HepG2 (cell line): Measurements from ENCODE around the gene SERPINF2. TPM values are rescaled to one million over a fixed set of nuclear protein-coding genes. Genes with fewer than 3 reads are reported as not detected.

ENCODE experiments used
- CEBPG ChIP-seq: IDR thresholded peaks from 2 replicates; pipeline ENCODE4 v1.6.1; 2016
- DNMT3B ChIP-seq: conservative IDR thresholded peaks from 2 replicates; pipeline ENCODE4 v1.6.1; 2016; ENCODE audit warnings: missing biosample characterization, control low read depth
- KAT2B ChIP-seq: fragments of 150-350 bp; IDR thresholded peaks from 2 replicates; pipeline ENCODE4 v1.6.1; 2014; ENCODE audit warnings: low read depth, low read length, borderline replicate concordance
- NAIF1 ChIP-seq: sonication (generic); formaldehyde crosslinking; IDR thresholded peaks from 2 replicates; pipeline ENCODE4 v1.5.0; 2020; ENCODE audit warnings: mild to moderate bottlenecking, missing genetic modification reagents, borderline replicate concordance
- NBN ChIP-seq: fragments of 450-650 bp; conservative IDR thresholded peaks from 2 replicates; pipeline ENCODE4 v1.6.1; 2017
- NFATC3 ChIP-seq: sonication (generic); formaldehyde crosslinking; IDR thresholded peaks from 2 replicates; pipeline ENCODE4 v1.5.1; 2020; ENCODE audit warnings: mild to moderate bottlenecking, missing genetic modification reagents
- PITX1 ChIP-seq: sonication (generic); formaldehyde crosslinking; IDR thresholded peaks from 2 replicates; pipeline ENCODE4 v1.5.1; 2020; ENCODE audit warnings: mild to moderate bottlenecking, missing genetic modification reagents
- PPARG ChIP-seq: conservative IDR thresholded peaks from 2 replicates; pipeline ENCODE4 v1.6.1; 2016; ENCODE audit warnings: missing biosample characterization, missing genetic modification reagents
- PRMT3 ChIP-seq: sonication (generic); formaldehyde crosslinking; IDR thresholded peaks from 2 replicates; pipeline ENCODE4 v1.8.1; 2022; ENCODE audit warnings: low read depth, mild to moderate bottlenecking, moderate library complexity, missing genetic modification reagents, borderline replicate concordance
- ZBTB37 ChIP-seq: sonication (generic); formaldehyde crosslinking; IDR thresholded peaks from 2 replicates; pipeline ENCODE4 v1.4.0; 2020; ENCODE audit warnings: mild to moderate bottlenecking, missing genetic modification reagents
- ZFP36 ChIP-seq: fragments of 150-350 bp; IDR thresholded peaks from 2 replicates; pipeline ENCODE4 v1.6.1; 2018; ENCODE audit warnings: borderline replicate concordance, low read length, low read depth; ENCODE audit not compliant: partially characterized antibody
- ZNF207 ChIP-seq: fragments of 450-650 bp; IDR thresholded peaks from 2 replicates; pipeline ENCODE4 v1.6.1; 2016; ENCODE audit warnings: antibody characterized with exemption, borderline replicate concordance
- ZNF317 ChIP-seq: sonication (generic); formaldehyde crosslinking; IDR thresholded peaks from 2 replicates; pipeline ENCODE4 v1.5.0; 2020; ENCODE audit warnings: mild to moderate bottlenecking, missing genetic modification reagents
- ZNF773 ChIP-seq: sonication (generic); formaldehyde crosslinking; IDR thresholded peaks from 2 replicates; pipeline ENCODE4 v1.4.0; 2020; ENCODE audit warnings: missing genetic modification reagents, borderline replicate concordance
- ZNF781 ChIP-seq: sonication (generic); formaldehyde crosslinking; IDR thresholded peaks from 2 replicates; pipeline ENCODE4 v1.5.1; 2020; ENCODE audit warnings: borderline replicate concordance, mild to moderate bottlenecking, missing genetic modification reagents; ENCODE audit errors: not compliant biosample characterization
- polyA plus RNA-seq, 8 experiments: library from polyadenylated mRNA; depleted of rRNA in 3 of 8; stranded (reverse) in 7 of 8; unstranded in 1 of 8; fragments of >200 nt; fragmentation: Illumina TruSeq in 4 of 8; extraction: Trizol in 4 of 8; gene quantifications; 2 replicates each; pipeline versions ENCODE4 v1.2.1 to v1.2.3, GENCODE V29; 2011 to 2016; ENCODE audit warnings: low read depth in 4 of 8, missing spikeins in 1 of 8, mixed read lengths in 1 of 8; ENCODE audit not compliant: insufficient read depth in 1 of 8
- total RNA-seq, 5 experiments: library from RNA; depleted of rRNA; stranded (reverse); fragments of >200 nt; fragmentation: Illumina TruSeq; extraction: Trizol; gene quantifications; 2 replicates each; pipeline ENCODE4 v1.2.3, GENCODE V29; 2016; ENCODE audit warnings: low read depth in 1 of 5
- TF ChIP-seq, protein P1 (sequence below): sonication (generic); formaldehyde crosslinking; IDR thresholded peaks from 2 replicates; pipeline ENCODE4 v1.5.1; 2020; ENCODE audit warnings: mild to moderate bottlenecking, missing genetic modification reagents, borderline replicate concordance
- TF ChIP-seq, protein P2 (sequence below): IDR thresholded peaks from 2 replicates; pipeline ENCODE4 v1.6.1; 2016; ENCODE audit warnings: low read depth, missing genetic modification reagents, missing compliant biosample characterization
- TF ChIP-seq, protein P3 (sequence below): sonication (generic); formaldehyde crosslinking; IDR thresholded peaks from 2 replicates; pipeline ENCODE4 v1.4.0; 2020; ENCODE audit warnings: missing genetic modification reagents

Gene SERPINF2
- total and polyA plus RNA-seq, 2 of the 13 experiments (the other 11 are each of a cell fraction or from before 2014, with no cell fraction given): 309 to 548 TPM

GRCh38 chr17:1762233-1762900 is 19.7 kb downstream of the SERPINF2 start (continued):
- TF ChIP-seq ZNF781 (CRISPR knock-in tag) (no peak), PRMT3 (CRISPR knock-in tag) (no peak), CEBPG (CRISPR knock-in tag) (peak; percentile 2; the same call in 1 of the 2 replicates), NBN (no peak), ZNF207 (no peak), PITX1 (CRISPR knock-in tag) (no peak), ZBTB37 (CRISPR knock-in tag) (no peak), ZNF773 (CRISPR knock-in tag) (no peak), ZFP36 (no peak), ZNF317 (no peak), KAT2B (no peak), PPARG (CRISPR knock-in tag) (no peak), NAIF1 (CRISPR knock-in tag) (no peak), NFATC3 (CRISPR knock-in tag) (no peak), DNMT3B (CRISPR knock-in tag) (no peak)
- TF ChIP-seq, protein P1, sequence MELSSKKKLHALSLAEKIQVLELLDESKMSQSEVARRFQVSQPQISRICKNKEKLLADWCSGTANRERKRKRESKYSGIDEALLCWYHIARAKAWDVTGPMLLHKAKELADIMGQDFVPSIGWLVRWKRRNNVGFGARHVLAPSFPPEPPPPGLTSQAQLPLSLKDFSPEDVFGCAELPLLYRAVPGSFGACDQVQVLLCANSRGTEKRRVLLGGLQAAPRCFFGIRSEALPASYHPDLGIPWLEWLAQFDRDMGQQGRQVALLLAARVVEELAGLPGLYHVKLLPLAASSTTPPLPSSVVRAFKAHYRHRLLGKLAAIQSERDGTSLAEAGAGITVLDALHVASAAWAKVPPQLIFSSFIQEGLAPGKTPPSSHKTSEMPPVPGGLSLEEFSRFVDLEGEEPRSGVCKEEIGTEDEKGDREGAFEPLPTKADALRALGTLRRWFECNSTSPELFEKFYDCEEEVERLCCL (CRISPR knock-in tag): no peak
- TF ChIP-seq, protein P2, sequence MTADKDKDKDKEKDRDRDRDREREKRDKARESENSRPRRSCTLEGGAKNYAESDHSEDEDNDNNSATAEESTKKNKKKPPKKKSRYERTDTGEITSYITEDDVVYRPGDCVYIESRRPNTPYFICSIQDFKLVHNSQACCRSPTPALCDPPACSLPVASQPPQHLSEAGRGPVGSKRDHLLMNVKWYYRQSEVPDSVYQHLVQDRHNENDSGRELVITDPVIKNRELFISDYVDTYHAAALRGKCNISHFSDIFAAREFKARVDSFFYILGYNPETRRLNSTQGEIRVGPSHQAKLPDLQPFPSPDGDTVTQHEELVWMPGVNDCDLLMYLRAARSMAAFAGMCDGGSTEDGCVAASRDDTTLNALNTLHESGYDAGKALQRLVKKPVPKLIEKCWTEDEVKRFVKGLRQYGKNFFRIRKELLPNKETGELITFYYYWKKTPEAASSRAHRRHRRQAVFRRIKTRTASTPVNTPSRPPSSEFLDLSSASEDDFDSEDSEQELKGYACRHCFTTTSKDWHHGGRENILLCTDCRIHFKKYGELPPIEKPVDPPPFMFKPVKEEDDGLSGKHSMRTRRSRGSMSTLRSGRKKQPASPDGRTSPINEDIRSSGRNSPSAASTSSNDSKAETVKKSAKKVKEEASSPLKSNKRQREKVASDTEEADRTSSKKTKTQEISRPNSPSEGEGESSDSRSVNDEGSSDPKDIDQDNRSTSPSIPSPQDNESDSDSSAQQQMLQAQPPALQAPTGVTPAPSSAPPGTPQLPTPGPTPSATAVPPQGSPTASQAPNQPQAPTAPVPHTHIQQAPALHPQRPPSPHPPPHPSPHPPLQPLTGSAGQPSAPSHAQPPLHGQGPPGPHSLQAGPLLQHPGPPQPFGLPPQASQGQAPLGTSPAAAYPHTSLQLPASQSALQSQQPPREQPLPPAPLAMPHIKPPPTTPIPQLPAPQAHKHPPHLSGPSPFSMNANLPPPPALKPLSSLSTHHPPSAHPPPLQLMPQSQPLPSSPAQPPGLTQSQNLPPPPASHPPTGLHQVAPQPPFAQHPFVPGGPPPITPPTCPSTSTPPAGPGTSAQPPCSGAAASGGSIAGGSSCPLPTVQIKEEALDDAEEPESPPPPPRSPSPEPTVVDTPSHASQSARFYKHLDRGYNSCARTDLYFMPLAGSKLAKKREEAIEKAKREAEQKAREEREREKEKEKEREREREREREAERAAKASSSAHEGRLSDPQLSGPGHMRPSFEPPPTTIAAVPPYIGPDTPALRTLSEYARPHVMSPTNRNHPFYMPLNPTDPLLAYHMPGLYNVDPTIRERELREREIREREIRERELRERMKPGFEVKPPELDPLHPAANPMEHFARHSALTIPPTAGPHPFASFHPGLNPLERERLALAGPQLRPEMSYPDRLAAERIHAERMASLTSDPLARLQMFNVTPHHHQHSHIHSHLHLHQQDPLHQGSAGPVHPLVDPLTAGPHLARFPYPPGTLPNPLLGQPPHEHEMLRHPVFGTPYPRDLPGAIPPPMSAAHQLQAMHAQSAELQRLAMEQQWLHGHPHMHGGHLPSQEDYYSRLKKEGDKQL (CRISPR knock-in tag): no peak
- TF ChIP-seq, protein P3, sequence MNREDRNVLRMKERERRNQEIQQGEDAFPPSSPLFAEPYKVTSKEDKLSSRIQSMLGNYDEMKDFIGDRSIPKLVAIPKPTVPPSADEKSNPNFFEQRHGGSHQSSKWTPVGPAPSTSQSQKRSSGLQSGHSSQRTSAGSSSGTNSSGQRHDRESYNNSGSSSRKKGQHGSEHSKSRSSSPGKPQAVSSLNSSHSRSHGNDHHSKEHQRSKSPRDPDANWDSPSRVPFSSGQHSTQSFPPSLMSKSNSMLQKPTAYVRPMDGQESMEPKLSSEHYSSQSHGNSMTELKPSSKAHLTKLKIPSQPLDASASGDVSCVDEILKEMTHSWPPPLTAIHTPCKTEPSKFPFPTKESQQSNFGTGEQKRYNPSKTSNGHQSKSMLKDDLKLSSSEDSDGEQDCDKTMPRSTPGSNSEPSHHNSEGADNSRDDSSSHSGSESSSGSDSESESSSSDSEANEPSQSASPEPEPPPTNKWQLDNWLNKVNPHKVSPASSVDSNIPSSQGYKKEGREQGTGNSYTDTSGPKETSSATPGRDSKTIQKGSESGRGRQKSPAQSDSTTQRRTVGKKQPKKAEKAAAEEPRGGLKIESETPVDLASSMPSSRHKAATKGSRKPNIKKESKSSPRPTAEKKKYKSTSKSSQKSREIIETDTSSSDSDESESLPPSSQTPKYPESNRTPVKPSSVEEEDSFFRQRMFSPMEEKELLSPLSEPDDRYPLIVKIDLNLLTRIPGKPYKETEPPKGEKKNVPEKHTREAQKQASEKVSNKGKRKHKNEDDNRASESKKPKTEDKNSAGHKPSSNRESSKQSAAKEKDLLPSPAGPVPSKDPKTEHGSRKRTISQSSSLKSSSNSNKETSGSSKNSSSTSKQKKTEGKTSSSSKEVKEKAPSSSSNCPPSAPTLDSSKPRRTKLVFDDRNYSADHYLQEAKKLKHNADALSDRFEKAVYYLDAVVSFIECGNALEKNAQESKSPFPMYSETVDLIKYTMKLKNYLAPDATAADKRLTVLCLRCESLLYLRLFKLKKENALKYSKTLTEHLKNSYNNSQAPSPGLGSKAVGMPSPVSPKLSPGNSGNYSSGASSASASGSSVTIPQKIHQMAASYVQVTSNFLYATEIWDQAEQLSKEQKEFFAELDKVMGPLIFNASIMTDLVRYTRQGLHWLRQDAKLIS: 0 out of 2 replicates have a peak, but pooled peaks have one; percentile 11
